Naive B cell (primary cell): ENCODE measurements around the gene ESPN. TPM values are rescaled to one million over a fixed set of nuclear protein-coding genes. Genes with fewer than 3 reads are reported as not detected.

Source experiments
- ATAC-seq, 2 donors: fragments of 150-1000 bp; cut with Tn5 transposase; 2 replicates each; pipeline ENCODE4 v1.10.0; 2021; ENCODE audit warnings: low read depth in 2 of 2, mild to moderate bottlenecking in 2 of 2, moderate library complexity in 2 of 2
- DNase-seq: peaks from one replicate; pipeline ENCODE4 v3.0.0; 2022
- H3K27ac Mint-ChIP-seq, 6 donors: one replicate each; pipeline ENCODE4 v1.8.0; 2020 to 2022; ENCODE audit warnings: mild to moderate bottlenecking in 6 of 6, mixed read lengths in 6 of 6, moderate library complexity in 5 of 6, inconsistent platforms in 2 of 6
- H3K27me3 Mint-ChIP-seq, 3 donors: one replicate each; pipeline ENCODE4 v1.8.0; 2021 to 2022; ENCODE audit warnings: mixed read lengths in 3 of 3, mild to moderate bottlenecking in 1 of 3
- H3K36me3 Mint-ChIP-seq, 2 donors: one replicate each; pipeline ENCODE4 v1.8.0; 2020 to 2022; ENCODE audit warnings: mixed read lengths in 2 of 2, inconsistent platforms in 1 of 2, mild to moderate bottlenecking in 1 of 2
- H3K4me1 Mint-ChIP-seq, 3 donors: one replicate each; pipeline ENCODE4 v1.8.0; 2020 to 2022; ENCODE audit warnings: mixed read lengths in 3 of 3, inconsistent platforms in 1 of 3, mild to moderate bottlenecking in 1 of 3, moderate library complexity in 1 of 3
- H3K4me3 Mint-ChIP-seq, 8 donors: one replicate each; pipeline ENCODE4 v1.8.0; 2020 to 2022; ENCODE audit warnings: mild to moderate bottlenecking in 8 of 8, mixed read lengths in 8 of 8, moderate library complexity in 8 of 8, inconsistent platforms in 2 of 8
- H3K9me3 Mint-ChIP-seq, 7 donors: one replicate each; pipeline ENCODE4 v1.8.0; 2020 to 2022; ENCODE audit warnings: mixed read lengths in 7 of 7, mild to moderate bottlenecking in 5 of 7, inconsistent platforms in 2 of 7, moderate library complexity in 1 of 7
- polyA plus RNA-seq, 6 donors: library from polyadenylated mRNA; unstranded; fragments of 300-500 nt; fragmentation: Illumina TruSeq; gene quantifications; one replicate each; pipeline ENCODE4 v1.2.3, GENCODE V29; 2021; ENCODE audit warnings: low read depth in 6 of 6

ESPN gene
- polyA plus RNA-seq, 6 donors from 2014 or later, result not detected

DNA sequence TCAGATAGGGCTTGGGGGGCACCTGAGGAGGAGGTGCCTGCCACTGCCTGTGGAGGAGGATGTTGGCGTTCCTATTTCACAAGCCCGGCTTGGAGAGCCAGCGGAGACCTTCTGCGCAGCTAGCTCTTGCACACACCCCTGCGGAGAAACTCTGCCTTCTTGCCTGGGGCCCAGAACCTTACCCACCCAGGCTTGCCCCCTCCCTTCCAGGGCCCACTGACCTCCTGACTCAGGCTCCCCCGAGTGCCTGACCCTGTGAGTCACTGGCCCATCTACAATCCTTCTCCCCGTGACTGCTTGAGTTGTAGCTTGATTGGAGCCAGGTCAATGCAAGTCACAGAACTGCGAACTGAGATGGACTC lies 8.3 kb upstream of the ESPN start:
- Mint-ChIP-seq H3K27me3 (peaks cover 46 to 70% (median 61%) of the 10 kb centered on the region in 3 donors), H3K36me3 (no peaks in the 10 kb centered on the region), H3K4me1 (peaks cover 7 to 18% (median 11%) of the 10 kb centered on the region in 3 donors), H3K27ac (no peak overlapping the region), H3K9me3 (peaks cover 0 to 1% (median 0%) of the 10 kb centered on the region in 7 donors), H3K4me3 (no peak overlapping the region)
- ATAC-seq, result no peak
- no peak for DNase-seq

DNA sequence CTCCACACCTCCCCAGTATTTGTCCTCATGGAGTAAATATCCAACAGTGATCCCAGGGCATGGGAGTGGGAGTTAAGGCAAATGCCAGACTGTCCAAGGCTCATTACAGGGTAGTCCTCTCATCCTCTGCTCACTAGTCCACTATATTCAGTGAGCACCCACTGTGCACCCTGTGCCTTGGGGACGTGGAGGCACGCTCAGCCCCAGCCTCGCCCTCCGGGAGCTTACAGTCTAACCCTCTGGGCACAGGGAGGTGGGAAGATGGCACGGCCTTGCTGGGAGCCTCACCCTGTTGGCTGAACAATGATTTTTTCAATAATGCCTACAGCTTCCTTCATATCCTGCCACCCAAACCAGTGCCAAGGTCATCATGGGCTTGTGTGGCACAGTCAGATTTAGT lies 7.7 kb upstream of the ESPN start:
- no peaks in the 10 kb centered on the region for H3K36me3 Mint-ChIP-seq
- no peak for DNase-seq
- H3K9me3 Mint-ChIP-seq, result peaks cover 0 to 4% (median 0%) of the 10 kb centered on the region in 7 donors
- H3K27ac Mint-ChIP-seq, result no peak overlapping the region
- ATAC-seq, result no peak
- H3K4me3 Mint-ChIP-seq, result no peak overlapping the region
- peaks cover 52 to 75% (median 67%) of the 10 kb centered on the region in 3 donors for H3K27me3 Mint-ChIP-seq
- H3K4me1 Mint-ChIP-seq, result peaks cover 7 to 18% (median 11%) of the 10 kb centered on the region in 3 donors

DNA sequence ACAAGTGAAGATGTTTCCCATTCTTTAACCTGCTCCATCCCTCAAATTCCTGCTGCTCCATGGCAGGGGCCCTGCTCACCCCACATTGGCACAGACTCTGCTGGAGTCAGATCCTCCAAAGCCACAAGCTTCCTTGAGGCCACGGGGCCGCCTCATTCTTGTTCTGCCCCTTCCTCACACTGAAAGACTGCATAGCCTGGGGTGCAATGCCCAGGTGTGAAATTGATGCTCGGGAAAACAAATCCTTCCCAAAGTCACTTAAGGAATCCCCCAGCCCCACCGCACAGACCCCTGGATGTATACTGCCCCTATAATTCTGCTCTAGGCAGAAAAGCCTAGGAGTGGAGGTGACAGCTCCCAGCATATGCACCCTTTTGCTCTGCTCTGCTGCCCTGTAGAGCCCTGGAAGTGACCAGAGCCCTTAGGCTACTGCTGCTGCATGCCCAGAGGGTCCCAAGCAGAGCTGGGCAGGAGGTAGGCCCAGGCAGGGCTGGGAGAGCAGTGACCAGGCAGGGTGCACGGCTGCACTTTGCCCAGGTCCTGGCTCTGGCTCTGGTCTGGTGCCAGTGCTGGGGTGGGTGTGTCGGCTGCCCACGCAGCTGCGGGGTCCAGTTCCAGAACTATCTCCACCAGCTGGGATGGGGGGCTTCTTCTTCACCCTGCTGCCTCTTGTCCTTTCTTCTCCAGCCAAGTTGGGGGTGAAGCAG lies 6.5 kb upstream of the ESPN start:
- no peak overlapping the region for H3K4me3 Mint-ChIP-seq

DNA sequence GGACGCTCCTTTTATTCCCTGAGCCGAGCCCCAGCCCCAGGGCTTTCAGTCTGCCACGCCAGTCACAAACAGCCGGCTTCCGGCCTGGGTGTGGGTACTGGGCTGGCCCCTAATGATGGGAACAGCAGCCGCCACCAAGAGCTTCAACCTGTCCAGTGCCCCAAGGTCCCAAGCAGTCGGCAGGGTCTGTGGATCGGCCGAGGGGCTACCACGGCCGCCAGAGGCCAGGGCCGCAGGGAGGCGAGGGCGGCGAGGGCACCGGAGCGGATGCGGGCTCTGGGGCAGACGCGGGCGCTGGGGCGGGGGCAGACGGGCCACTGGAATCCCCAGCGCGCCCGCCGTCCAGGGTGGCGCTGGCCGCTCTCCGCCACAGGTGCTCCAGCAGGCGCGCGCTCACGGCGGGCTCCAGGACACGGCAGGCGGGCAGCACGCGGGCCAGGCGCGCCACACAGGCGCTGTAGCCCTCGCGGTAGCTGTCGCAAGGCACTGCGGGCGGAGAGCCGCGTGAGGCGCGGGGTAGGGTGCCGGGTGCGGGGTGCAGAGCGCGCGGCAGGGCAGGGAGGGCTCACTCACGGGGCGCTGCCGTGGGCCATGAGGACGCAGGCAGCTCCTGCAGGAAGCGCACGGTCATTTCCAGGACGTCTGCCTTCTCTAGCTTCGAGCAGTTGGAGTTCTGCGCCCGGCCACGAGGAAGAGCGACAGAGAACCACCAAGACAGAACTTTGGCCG lies 5.7 kb upstream of the ESPN start:
- ATAC-seq (no peak), DNase-seq (no peak)
- peak overlapping the region in 2 of 8 donors; percentile 51 to 58 for H3K4me3 Mint-ChIP-seq
- H3K27ac Mint-ChIP-seq, result no peak overlapping the region
- H3K9me3 Mint-ChIP-seq, result peaks cover 0 to 4% (median 0%) of the 10 kb centered on the region in 7 donors
- peaks cover 7 to 29% (median 16%) of the 10 kb centered on the region in 3 donors for H3K4me1 Mint-ChIP-seq
- H3K27me3 Mint-ChIP-seq, result peaks cover 54 to 79% (median 73%) of the 10 kb centered on the region in 3 donors
- H3K36me3 Mint-ChIP-seq, result no peaks in the 10 kb centered on the region

More for the DNA sequence above, 6.5 kb upstream of the ESPN start:
- ATAC-seq (no peak), DNase-seq (no peak)
- Mint-ChIP-seq H3K27ac (no peak overlapping the region), H3K27me3 (peaks cover 51 to 79% (median 72%) of the 10 kb centered on the region in 3 donors), H3K9me3 (peaks cover 0 to 4% (median 0%) of the 10 kb centered on the region in 7 donors), H3K4me1 (peaks cover 7 to 22% (median 13%) of the 10 kb centered on the region in 3 donors), H3K36me3 (no peaks in the 10 kb centered on the region)

DNA sequence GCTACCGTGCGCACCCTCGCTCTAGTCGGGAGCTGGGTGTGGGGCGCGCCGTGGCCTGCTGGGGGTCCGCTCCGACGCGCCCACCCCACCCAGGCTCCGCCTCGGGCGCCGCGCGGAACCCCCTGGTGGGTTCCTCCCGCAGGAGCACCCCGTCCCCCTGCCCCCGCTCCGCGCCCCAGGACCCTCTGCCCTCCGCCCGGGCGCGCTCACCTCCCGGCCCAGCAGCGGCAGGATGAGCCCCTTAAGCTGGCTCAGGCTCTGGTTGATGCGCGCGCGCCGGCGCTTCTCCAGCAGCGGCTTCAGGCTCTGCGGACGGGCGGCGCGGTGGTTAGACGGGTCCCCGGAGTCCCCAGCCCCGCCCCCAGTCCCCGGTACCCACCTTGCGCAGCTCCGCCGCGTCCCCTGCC lies 5.2 kb upstream of the ESPN start:
- peaks cover 12 to 32% (median 19%) of the 10 kb centered on the region in 3 donors for H3K4me1 Mint-ChIP-seq
- no peak for ATAC-seq
- peaks cover 0 to 4% (median 0%) of the 10 kb centered on the region in 7 donors for H3K9me3 Mint-ChIP-seq
- peak overlapping the region in 1 of 8 donors; percentile 58 for H3K4me3 Mint-ChIP-seq
- peaks cover 52 to 79% (median 75%) of the 10 kb centered on the region in 3 donors for H3K27me3 Mint-ChIP-seq
- H3K36me3 Mint-ChIP-seq, result no peaks in the 10 kb centered on the region
- no peak for DNase-seq
- H3K27ac Mint-ChIP-seq, result no peak overlapping the region

DNA sequence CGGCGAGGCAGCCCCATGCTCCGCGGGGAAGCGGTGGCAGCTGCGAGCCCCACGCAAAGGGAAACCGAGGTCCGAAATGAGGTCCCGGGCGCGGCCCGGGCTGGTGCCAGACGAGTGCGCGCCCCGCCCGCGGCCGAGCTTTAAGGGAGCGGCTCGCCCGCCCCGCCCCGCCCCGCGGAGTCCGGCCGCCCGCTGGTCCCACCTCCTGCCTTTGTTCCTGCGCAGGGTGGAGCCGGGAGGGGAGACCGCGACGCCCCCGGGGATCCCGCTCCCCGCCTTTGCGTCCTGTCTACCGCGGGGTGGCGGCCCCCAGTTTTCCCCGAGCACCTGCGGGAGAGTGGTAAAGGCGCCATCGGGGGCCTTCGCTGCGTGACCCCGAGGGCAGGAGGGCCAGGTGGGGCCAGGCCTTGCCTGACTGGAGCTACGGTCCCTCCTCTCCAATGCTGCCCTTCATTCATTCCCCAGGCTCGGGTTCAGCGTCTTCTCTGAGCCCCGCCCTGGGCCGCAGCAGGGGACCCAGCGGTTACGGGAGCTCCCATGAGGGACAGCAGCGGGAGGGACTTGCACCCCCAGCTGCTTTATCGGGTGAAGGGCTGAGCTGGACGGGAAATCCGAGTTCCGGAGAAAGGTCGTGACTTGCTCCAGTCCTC lies 4.6 kb upstream of the ESPN start, which contains the start of gene HES2:
Gene HES2, minus strand, starts transcription at position 116 of the 650 bp plus-strand sequence. Its CDS starts 99 bp downstream, at position 17.
- Mint-ChIP-seq H3K27me3 (peaks cover 47 to 77% (median 73%) of the 10 kb centered on the region in 3 donors), H3K9me3 (peaks cover 0 to 4% (median 0%) of the 10 kb centered on the region in 7 donors), H3K4me1 (peaks cover 10 to 31% (median 17%) of the 10 kb centered on the region in 3 donors), H3K4me3 (peak within 1 kb of the TSS in 5 of 8 donors; percentile 12 to 58 (median 44)), H3K27ac (no peak within 1 kb of the TSS), H3K36me3 (no peaks in the 10 kb centered on the region)
- DNase-seq, result no peak
- ATAC-seq, result no peak

DNA sequence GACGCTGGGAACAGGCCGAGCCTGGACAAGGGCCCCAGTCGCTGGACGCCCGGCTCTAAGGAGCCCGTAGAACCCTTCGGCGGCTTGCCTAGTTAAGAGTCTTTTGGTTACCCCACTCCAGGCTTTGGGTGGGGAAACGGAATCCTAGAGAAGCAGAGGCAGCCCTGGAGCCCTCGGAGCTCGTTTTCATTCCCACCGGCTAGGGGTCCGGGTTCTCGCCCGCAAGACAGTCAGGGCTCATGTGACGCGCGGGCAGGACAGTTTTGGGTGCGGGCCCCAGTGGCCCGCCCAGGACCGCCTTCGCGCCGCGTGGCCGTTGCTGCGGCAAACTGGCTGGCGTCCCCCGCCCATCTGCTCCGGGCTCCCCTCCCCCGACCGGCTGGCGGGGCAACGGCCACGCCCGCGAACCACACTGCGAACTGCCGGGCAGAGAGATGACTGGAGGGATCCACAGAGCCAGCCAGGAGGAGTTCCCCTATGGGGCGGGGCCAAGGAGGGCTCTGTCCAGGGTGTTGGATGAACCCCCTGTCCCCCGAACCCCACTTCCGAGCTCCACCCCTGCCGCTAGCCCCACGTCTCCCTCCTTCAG lies 4.0 kb upstream of the ESPN start:
- Mint-ChIP-seq H3K9me3 (peaks cover 0 to 4% (median 0%) of the 10 kb centered on the region in 7 donors), H3K27ac (no peak overlapping the region), H3K4me3 (peak overlapping the region in 3 of 8 donors; percentile 41 to 58 (median 56)), H3K36me3 (no peaks in the 10 kb centered on the region), H3K27me3 (peaks cover 41 to 77% (median 71%) of the 10 kb centered on the region in 3 donors), H3K4me1 (peaks cover 10 to 31% (median 17%) of the 10 kb centered on the region in 3 donors)
- ATAC-seq, result no peak
- no peak for DNase-seq

DNA sequence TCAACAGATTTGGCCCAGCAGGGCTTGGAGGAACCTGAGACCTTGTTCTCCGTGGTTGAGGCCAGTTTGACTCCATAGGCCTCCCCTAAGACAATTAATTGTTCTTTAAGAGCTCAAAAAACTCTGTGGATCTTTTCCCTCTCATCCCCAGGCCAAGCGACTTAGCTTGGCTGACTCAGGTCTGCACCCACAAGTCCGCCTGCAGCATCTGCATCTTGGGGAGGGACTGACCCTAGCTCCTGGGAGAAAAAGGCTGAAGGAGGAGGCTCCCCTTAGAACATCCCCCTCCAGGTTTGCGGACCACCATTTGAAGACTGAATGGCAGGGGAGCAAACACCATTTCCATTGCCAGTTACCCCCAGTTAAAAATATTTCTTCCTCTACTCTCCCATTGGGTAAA lies 3.3 kb upstream of the ESPN start:
- DNase-seq, result no peak
- no peak for ATAC-seq
- H3K36me3 Mint-ChIP-seq, result no peaks in the 10 kb centered on the region
- H3K9me3 Mint-ChIP-seq, result peaks cover 0 to 4% (median 0%) of the 10 kb centered on the region in 7 donors
- H3K4me3 Mint-ChIP-seq, result no peak overlapping the region
- H3K27me3 Mint-ChIP-seq, result peaks cover 36 to 77% (median 69%) of the 10 kb centered on the region in 3 donors
- H3K27ac Mint-ChIP-seq, result no peak overlapping the region
- peaks cover 10 to 31% (median 17%) of the 10 kb centered on the region in 3 donors for H3K4me1 Mint-ChIP-seq

DNA sequence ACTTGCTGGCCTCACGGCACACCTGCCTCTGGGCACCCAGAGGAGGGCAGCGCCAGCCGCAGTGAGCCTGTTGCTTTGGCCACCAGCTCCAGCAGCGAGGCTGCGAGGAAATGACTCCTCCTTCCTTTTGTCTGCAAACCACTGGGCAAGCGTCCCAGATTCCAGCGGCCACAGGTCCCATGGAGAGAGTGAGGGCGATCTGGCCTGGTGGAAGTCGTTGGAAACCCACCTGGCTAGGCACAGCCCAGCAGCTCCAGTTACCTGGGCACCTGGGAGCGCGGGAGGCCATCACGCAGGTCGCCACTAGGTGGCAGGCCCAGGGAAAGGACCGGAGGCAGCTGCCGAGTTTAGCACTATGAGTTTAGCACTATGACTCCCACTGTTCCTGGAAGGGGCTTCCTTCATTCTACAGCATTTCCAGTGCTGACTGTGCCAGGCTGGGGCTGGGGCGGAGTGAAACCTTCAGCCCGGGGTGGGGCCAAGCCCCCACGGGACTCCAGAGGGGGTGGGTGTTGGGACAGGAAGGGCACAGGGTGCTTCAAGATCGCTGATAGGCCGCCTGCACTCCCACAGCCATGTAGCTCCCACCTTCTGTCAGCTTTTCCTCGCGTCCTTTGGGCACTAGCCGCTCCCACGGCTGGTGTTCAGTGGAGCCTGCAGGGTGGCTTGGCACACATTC lies 1.1 kb upstream of the ESPN start:
- ATAC-seq, result peak; percentile 71 to 73
- Mint-ChIP-seq H3K9me3 (peaks cover 0 to 4% (median 0%) of the 10 kb centered on the region in 7 donors), H3K27me3 (peaks cover 29 to 78% (median 68%) of the 10 kb centered on the region in 3 donors)

DNA sequence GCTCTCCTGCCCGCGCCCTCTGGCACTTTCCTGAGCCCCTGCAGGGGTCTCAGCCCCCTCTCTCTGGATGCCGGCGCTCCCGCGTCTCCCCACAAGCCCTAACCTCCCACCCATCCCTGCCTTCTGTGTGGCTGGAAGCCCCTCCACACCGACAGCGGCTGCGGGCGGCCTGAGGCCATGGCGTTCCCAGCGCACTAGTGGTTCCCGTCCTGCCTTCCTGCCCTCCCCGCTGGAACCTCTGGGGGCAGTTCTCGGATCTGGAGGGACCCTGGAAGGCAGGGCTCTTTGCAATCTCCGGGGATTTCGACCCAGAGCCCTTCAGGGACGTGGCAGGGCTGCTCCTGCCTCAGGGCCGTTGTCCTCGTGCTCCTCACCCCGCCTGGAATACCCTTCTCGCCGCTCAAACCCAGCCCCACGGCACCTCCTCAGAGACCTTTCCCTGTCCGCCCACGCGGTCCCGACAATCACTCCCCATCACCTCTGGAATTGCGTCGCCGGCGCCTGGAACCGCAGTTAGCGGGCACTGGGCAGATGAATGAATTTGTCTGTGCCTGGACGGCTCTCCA lies 493 bp upstream of the ESPN start:
- H3K9me3 Mint-ChIP-seq, result peaks cover 0 to 4% (median 0%) of the 10 kb centered on the region in 7 donors
- H3K27me3 Mint-ChIP-seq, result peaks cover 29 to 80% (median 74%) of the 10 kb centered on the region in 3 donors
- H3K4me1 Mint-ChIP-seq, result peaks cover 10 to 31% (median 17%) of the 10 kb centered on the region in 3 donors
- H3K4me3 Mint-ChIP-seq, result peak overlapping the region; percentile 43 to 84 (median 71)
- DNase-seq (no peak), ATAC-seq (peak in 1 of 2 donors; percentile 13)
- no peaks in the 10 kb centered on the region for H3K36me3 Mint-ChIP-seq
- H3K27ac Mint-ChIP-seq, result peak overlapping the region in 1 of 6 donors; percentile 27

More for the DNA sequence above, 1.1 kb upstream of the ESPN start:
- H3K4me1 Mint-ChIP-seq, result peaks cover 10 to 31% (median 17%) of the 10 kb centered on the region in 3 donors
- H3K27ac Mint-ChIP-seq, result no peak overlapping the region
- peak overlapping the region; percentile 41 to 84 (median 71) for H3K4me3 Mint-ChIP-seq
- peak; percentile 51 for DNase-seq
- H3K36me3 Mint-ChIP-seq, result no peaks in the 10 kb centered on the region

DNA sequence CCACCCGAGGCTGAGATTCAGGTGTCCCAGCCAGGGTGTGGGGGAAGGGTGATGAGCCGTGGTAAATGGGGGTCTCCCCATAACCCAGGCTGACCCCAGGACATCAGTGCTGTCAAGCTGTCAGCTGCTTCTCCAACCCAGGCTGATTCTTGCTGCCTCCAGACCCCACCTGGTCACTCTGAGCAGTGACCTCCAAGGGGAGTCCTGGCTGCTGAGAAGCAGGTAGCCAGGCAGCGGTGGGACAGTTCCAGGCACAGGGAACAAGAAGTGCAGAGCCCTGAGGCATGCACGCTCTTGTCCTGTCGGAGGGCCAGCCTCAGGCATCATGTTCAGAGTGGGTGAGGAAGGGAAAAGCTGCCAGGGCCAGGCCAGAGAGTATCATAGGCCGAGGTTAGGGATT lies 1.1 kb downstream of the ESPN start:
- Mint-ChIP-seq H3K27ac (no peak overlapping the region), H3K4me3 (peak overlapping the region in 3 of 8 donors; percentile 27 to 69 (median 51)), H3K27me3 (peaks cover 29 to 88% (median 81%) of the 10 kb centered on the region in 3 donors), H3K36me3 (no peaks in the 10 kb centered on the region), H3K9me3 (peaks cover 0 to 4% (median 0%) of the 10 kb centered on the region in 7 donors), H3K4me1 (peaks cover 6 to 24% (median 13%) of the 10 kb centered on the region in 3 donors)
- DNase-seq (no peak), ATAC-seq (no peak)
